K562 (cell line): Measurements from ENCODE around the gene HOXB3. TPM values are rescaled to one million over a fixed set of nuclear protein-coding genes. Genes with fewer than 3 reads are reported as not detected.

Experiments
- ATAC-seq: fragments of 200-7000 bp; cut with Tn5 transposase; 3 replicates; pipeline ENCODE4 v1.9.1; 2020; ENCODE audit warnings: moderate library complexity
- BruUV-seq: library from RNA; stranded (reverse); fragments of 400-500 nt; replicated peaks from 2 replicates; lab custom pipeline; 2021; lab: Mats Ljungman, UMichigan
- CTCF ChIA-PET: fragments of 300-600 bp; formaldehyde crosslinking; extraction: SDS; loops from one replicate; lab custom pipeline; 2021; ENCODE audit warnings: low intra/inter-chr PET ratio; lab: Yijun Ruan, JAX
- POLR2A ChIA-PET: fragments of 300-600, 350-650 bp; sonication (Branson Sonifier 250); formaldehyde crosslinking; extraction: SDS; loops from one replicate; lab custom pipeline; 2021; ENCODE audit warnings: antibody characterized with exemption, inconsistent platforms; lab: Yijun Ruan, JAX
- DNase-seq, 4 experiments: peaks; one replicate each; pipeline versions ENCODE4 v3.0.0 to v3.0.0-alpha.2; 2011 to 2018; ENCODE audit warnings: low spot score in 3 of 4, mixed read lengths in 3 of 4; ENCODE audit errors: extremely low read depth in 1 of 4
- FAIRE-seq: peaks from 2 replicates; lab custom pipeline; 2011; peaks lifted over from hg19 to GRCh38; lab: Jason Lieb, UNC
- H2AFZ ChIP-seq: 2 replicates; pipeline ENCODE4 v1.6.0; 2011; ENCODE audit warnings: low read depth, low read length, control low read depth, inconsistent platforms
- H3K27ac ChIP-seq: fragments of 200-600 bp; 3 replicates; pipeline ENCODE4 v1.8.0; 2011; ENCODE audit warnings: low read depth, mild to moderate bottlenecking, control low read depth, inconsistent platforms, low read length, moderate library complexity, mixed read lengths; ENCODE audit errors: extremely low read depth
- H3K27me3 ChIP-seq, 2 experiments: fragments of 300-600 bp in 1 of 2; 2 replicates in 1 of 2; 3 replicates in 1 of 2; pipeline versions ENCODE4 v1.6.0 to v1.8.0; 2011; ENCODE audit warnings: inconsistent platforms in 2 of 2, low read length in 2 of 2, mild to moderate bottlenecking in 1 of 2, mixed read lengths in 1 of 2, moderate library complexity in 1 of 2; ENCODE audit not compliant: control insufficient read depth in 2 of 2, insufficient read depth in 2 of 2
- H3K36me3 ChIP-seq: fragments of 300-600 bp; 3 replicates; pipeline ENCODE4 v1.8.0; 2011; ENCODE audit warnings: mild to moderate bottlenecking, low read length, inconsistent platforms; ENCODE audit not compliant: control insufficient read depth, insufficient read depth
- H3K4me1 ChIP-seq, 2 experiments: fragments of 200-600 bp in 1 of 2; replicated peaks in 1 of 2; 2 replicates in 1 of 2; 3 replicates in 1 of 2; pipeline versions ENCODE4 v1.5.1 to v1.8.0; 2011; ENCODE audit warnings: inconsistent platforms in 2 of 2, low read length in 2 of 2, mild to moderate bottlenecking in 1 of 2, mixed read lengths in 1 of 2, moderate library complexity in 1 of 2; ENCODE audit not compliant: control insufficient read depth in 2 of 2, insufficient read depth in 2 of 2
- H3K4me2 ChIP-seq: 2 replicates; pipeline ENCODE4 v1.6.1; 2011; ENCODE audit warnings: low read length, control low read depth, inconsistent platforms, mixed read lengths; ENCODE audit not compliant: insufficient read depth
- H3K4me3 ChIP-seq: fragments of 200-600 bp; sonication (generic), shearing (Covaris generic); 2 replicates; pipeline ENCODE4 v1.5.1; 2016; ENCODE audit warnings: control low read depth, inconsistent platforms
- H3K79me2 ChIP-seq: fragments of 200-600 bp; 3 replicates; pipeline ENCODE4 v1.8.0; 2011; ENCODE audit warnings: low read length, inconsistent platforms; ENCODE audit not compliant: control insufficient read depth, insufficient read depth
- H3K9ac ChIP-seq, 2 experiments: 2 replicates each; pipeline versions ENCODE4 v1.6.0 to v1.6.1; 2011; ENCODE audit warnings: low read depth in 2 of 2, low read length in 2 of 2, control low read depth in 1 of 2, inconsistent platforms in 1 of 2, mild to moderate bottlenecking in 1 of 2, mixed read lengths in 1 of 2; ENCODE audit not compliant: insufficient read depth in 1 of 2
- H3K9me1 ChIP-seq: one replicate; pipeline ENCODE4 v1.6.0; 2011; ENCODE audit warnings: inconsistent platforms, mild to moderate bottlenecking, low read length, moderate library complexity; ENCODE audit not compliant: control insufficient read depth, insufficient read depth
- H3K9me3 ChIP-seq: replicated peaks from 2 replicates; pipeline ENCODE4 v1.5.1; 2011; ENCODE audit warnings: low read depth, low read length, inconsistent platforms; ENCODE audit not compliant: control insufficient read depth, insufficient read depth
- H4K20me1 ChIP-seq: replicated peaks from 2 replicates; pipeline ENCODE4 v1.6.1; 2011; ENCODE audit warnings: low read length, inconsistent platforms, mixed read lengths; ENCODE audit not compliant: control insufficient read depth, insufficient read depth
- JUN ChIP-seq, 2 experiments: sonication (generic) in 1 of 2; formaldehyde crosslinking in 1 of 2; IDR thresholded peaks; 2 replicates each; pipeline versions ENCODE4 v1.6.1 to v1.8.0; 2012 to 2022; ENCODE audit warnings: borderline replicate concordance in 2 of 2, mild to moderate bottlenecking in 2 of 2, improper control_type of control experiment in 1 of 2, low read depth in 1 of 2, low read length in 1 of 2, missing genetic modification reagents in 1 of 2
- LEF1 ChIP-seq: fragments of 450-650 bp; IDR thresholded peaks from 2 replicates; pipeline ENCODE4 v1.6.1; 2016; ENCODE audit warnings: mild to moderate bottlenecking
- POLR3A ChIP-seq: IDR thresholded peaks from 2 replicates; pipeline ENCODE4 v1.6.1; 2011; ENCODE audit warnings: borderline replicate concordance, mild to moderate bottlenecking, moderate library complexity; ENCODE audit not compliant: insufficient read length, insufficient read depth; ENCODE audit errors: extremely low read depth
- RNF219 ChIP-seq: fragments of 250-450 bp; sonication (Bioruptor Pico); IDR thresholded peaks from 2 replicates; pipeline ENCODE4 v1.5.0; 2022; ENCODE audit warnings: mild to moderate bottlenecking
- SMARCE1 ChIP-seq: fragments of 450-650 bp; IDR thresholded peaks from 2 replicates; pipeline ENCODE4 v1.7.1; 2016; ENCODE audit warnings: mild to moderate bottlenecking
- SRF ChIP-seq, 2 experiments: fragments of 250-450, 450-650 bp in 1 of 2; sonication (Bioruptor Pico) in 1 of 2; sonication (generic) in 1 of 2; formaldehyde crosslinking; IDR thresholded peaks; 2 replicates each; pipeline versions ENCODE4 v1.5.0 to v1.5.1; 2020 to 2022; ENCODE audit warnings: mild to moderate bottlenecking in 1 of 2, missing genetic modification reagents in 1 of 2
- TAF9B ChIP-seq: fragments of 450-650 bp; IDR thresholded peaks from 2 replicates; pipeline ENCODE4 v1.6.1; 2018; ENCODE audit warnings: mild to moderate bottlenecking; ENCODE audit not compliant: partially characterized antibody
- TEAD4 ChIP-seq, 2 experiments: sonication (generic) in 1 of 2; formaldehyde crosslinking in 1 of 2; IDR thresholded peaks; 2 replicates each; pipeline versions ENCODE4 v1.6.1 to v1.8.0; 2012 to 2022; ENCODE audit warnings: borderline replicate concordance in 1 of 2, inconsistent platforms in 1 of 2, low read length in 1 of 2, mild to moderate bottlenecking in 1 of 2, missing genetic modification reagents in 1 of 2
- THAP12 ChIP-seq: fragments of 250-450 bp; sonication (Bioruptor Pico); IDR thresholded peaks from 2 replicates; pipeline ENCODE4 v1.9.0; 2021; ENCODE audit warnings: mild to moderate bottlenecking, inconsistent platforms
- ZBTB2 ChIP-seq: fragments of 450-650 bp; IDR thresholded peaks from 2 replicates; pipeline ENCODE4 v1.6.1; 2016; ENCODE audit warnings: antibody characterized with exemption
- in situ Hi-C: fragments of 300-500 bp; cut with MboI; formaldehyde crosslinking; loops from 4 replicates; pipeline ENCODE4 v1.15.0; 2018; ENCODE audit warnings: inconsistent platforms, mixed read lengths
- intact Hi-C: fragments of 100-400 bp; cut with micrococcal nuclease; formaldehyde crosslinking; loops from 2 replicates; pipeline ENCODE4 v1.14.2; 2022
- polyA plus RNA-seq, 8 experiments: library from polyadenylated mRNA; depleted of rRNA in 4 of 8; stranded (reverse) in 5 of 8; unstranded in 3 of 8; fragments of >200 nt; fragmentation: Nextera tagmentation in 2 of 8; fragmentation: Illumina TruSeq in 1 of 8; extraction: Ambion mirVana in 2 of 8; extraction: Trizol in 1 of 8; gene quantifications; 2 replicates each; pipeline versions ENCODE4 v1.2.1 to v1.2.3, GENCODE V29; 2011 to 2014; ENCODE audit warnings: inconsistent platforms in 1 of 8, missing spikeins in 1 of 8
- total RNA-seq, 7 experiments: library from RNA; depleted of rRNA in 6 of 7; stranded (reverse); fragments of >200 nt in 6 of 7; fragmentation: Illumina TruSeq in 2 of 7; extraction: Trizol in 2 of 7; gene quantifications; 2 replicates each; pipeline versions ENCODE4 v1.2.1 to v1.2.3, GENCODE V29; 2011 to 2021; ENCODE audit warnings: low replicate concordance in 1 of 7

Gene HOXB3
- total and polyA plus RNA-seq, 9 of the 15 experiments (the other 6 are each of a cell fraction or from before 2014, with no cell fraction given): 2.4 to 41.3 (median 20.2) TPM

GRCh38 chr17:48590607-48591161, 643 bp upstream of the HOXB3 start:
- Histone ChIP-seq H4K20me1 (no peaks in the 10 kb centered on the region), H3K4me1 (peaks cover 9 to 33% of the 10 kb centered on the region in 2 experiments; a peak in 4 of 5 replicates), H3K79me2 (no peaks in the 10 kb centered on the region), H2AFZ (no peak overlapping the region), H3K36me3 (no peaks in the 10 kb centered on the region; the same call in 2 of the 3 replicates), H3K27ac (no peak overlapping the region), H3K9me3 (no peaks in the 10 kb centered on the region), H3K9ac (peak overlapping the region in 1 of 2 experiments; percentile 27; a peak in 1 of 4 replicates), H3K27me3 (no peaks in the 10 kb centered on the region), H3K9me1 (no peaks in the 10 kb centered on the region), H3K4me3 (no peak overlapping the region), H3K4me2 (no peak overlapping the region)
- no peak for ATAC-seq
- in situ Hi-C loops: loop anchor here (5.0 kb wide), 1 partner anchor 253 kb away; no protein-coding TSS in a partner anchor
- ChIA-PET CTCF (interaction anchor here (0.9 kb wide), 1 partner anchor 255 kb away, joined by 3 read pairs; no protein-coding TSS in a partner anchor), POLR2A (interaction anchor here (0.8 to 1.1 kb wide), 3 partner anchors 10 to 255 kb away, joined by 3 to 4 read pairs (median 3); partner anchors contain the start of gene HOXB9)
- DNase-seq: no peak
- no peak for FAIRE-seq
- intact Hi-C loops: no loop called here
- no peak for TF ChIP-seq JUN (IDR thresholded peaks at IDR 0.05; ENCODE audit: borderline replicate concordance, low read depth, low read length)
- no peak for TF ChIP-seq JUN (CRISPR knock-in tag; IDR thresholded peaks at IDR 0.05; ENCODE audit: borderline replicate concordance)
- no peak for TF ChIP-seq TAF9B
- TF ChIP-seq THAP12 (CRISPR knock-in tag): no peak
- TF ChIP-seq LEF1: no peak
- no peak for TF ChIP-seq SMARCE1
- no peak for TF ChIP-seq TEAD4 (IDR thresholded peaks at IDR 0.05; ENCODE audit: low read length)
- TF ChIP-seq TEAD4 (CRISPR knock-in tag; IDR thresholded peaks at IDR 0.05; ENCODE audit: borderline replicate concordance): no peak
- TF ChIP-seq POLR3A: no peak
- TF ChIP-seq RNF219: no peak
- TF ChIP-seq SRF (CRISPR knock-in tag; IDR thresholded peaks at IDR 0.05): no peak
- TF ChIP-seq ZBTB2: no peak
- BruUV-seq: no TSS peak
